ENCODE measurements around the gene PPP2R1B. TPM values are rescaled to one million over a fixed set of nuclear protein-coding genes. Genes with fewer than 3 reads are reported as not detected.

Gene PPP2R1B
- total and polyA plus RNA-seq, 2 of the 8 experiments (the other 6 are each of a cell fraction or from before 2014, with no cell fraction given): 25.8 to 87.0 TPM

DNA sequence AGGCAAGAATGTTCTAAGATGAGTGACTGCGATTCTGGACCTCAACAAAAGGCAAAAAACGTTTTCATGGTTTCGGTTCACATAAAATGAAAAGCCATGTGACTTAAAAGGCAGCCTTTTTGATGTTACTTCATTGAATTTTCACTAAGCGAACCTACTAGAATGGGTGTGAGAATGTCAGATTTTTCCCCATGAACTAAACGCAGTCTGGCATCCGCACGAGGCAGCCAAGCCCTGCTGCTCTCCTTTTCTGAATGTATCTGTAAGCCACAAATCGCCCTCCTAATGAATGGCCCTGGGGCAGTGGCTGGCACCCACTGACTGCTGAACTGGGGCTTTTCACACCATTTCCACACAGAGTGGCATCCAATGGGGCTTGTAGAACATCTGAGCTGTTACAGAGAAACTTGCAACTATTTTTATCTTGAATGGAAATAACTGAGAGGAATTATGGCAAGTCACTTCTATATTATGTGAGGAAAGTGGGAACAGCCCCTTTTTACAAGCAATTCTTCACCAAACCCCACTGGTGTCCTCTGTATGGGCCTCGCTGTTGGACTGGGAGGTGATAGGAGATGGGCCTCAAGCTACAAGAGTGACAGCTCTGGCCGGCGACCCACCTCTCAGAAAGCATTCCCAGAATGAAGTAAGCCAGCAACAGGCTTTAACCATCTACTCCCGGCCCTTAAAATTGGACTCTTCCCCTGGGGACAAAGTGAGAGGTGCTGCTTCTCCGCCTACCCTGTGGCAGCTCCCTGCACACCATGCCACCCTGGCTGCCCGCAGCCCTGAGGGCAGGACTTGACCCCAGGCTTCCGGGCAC lies 29.4 kb downstream of the PPP2R1B start:
- H3K27me3 ChIP-seq (replicated peaks in 1 of 4; ENCODE audit: control insufficient read depth in 3 of 4, extremely low read depth in 1 of 4, insufficient read depth in 3 of 4, low read length in 3 of 4): no peaks in the 10 kb centered on the region
- FAIRE-seq (no peak), DNase-seq (ENCODE audit: low read depth in 1 of 2, low spot score in 2 of 2) (no peak)
- peaks cover 0 to 13% (median 8%) of the 10 kb centered on the region in 4 experiments; a peak in 5 of 8 replicates for H3K36me3 ChIP-seq (ENCODE audit: control insufficient read depth in 2 of 4, insufficient read depth in 4 of 4, low read length in 3 of 4)
- H2BK20ac ChIP-seq (ENCODE audit: low read length): no peak overlapping the region
- WGBS, 2 experiments (ENCODE audit: extremely low coverage in 1 of 2, insufficient coverage in 1 of 2, insufficient read length in 1 of 2, insufficient replicate concordance in 2 of 2, low coverage in 1 of 2, low lambda C conversion rate in 2 of 2, missing lambda C conversion rate in 1 of 2): 92% methylated on average over 13 of the region's 15 CpGs; no CpG with 5 or more reads in 1 of the 2 experiments
- H3K23me2 ChIP-seq (ENCODE audit: low read depth, low read length): no peaks in the 10 kb centered on the region
- no peak overlapping the region for H3K56ac ChIP-seq (replicated peaks; ENCODE audit: insufficient read length, low read depth, low read length)
- H3K9me3 ChIP-seq (ENCODE audit: insufficient read depth in 2 of 2, low read depth in 1 of 2, low read length in 1 of 2): no peaks in the 10 kb centered on the region
- no peak overlapping the region for H2BK12ac ChIP-seq (ENCODE audit: low read depth, low read length)
- no peak overlapping the region for H3K27ac ChIP-seq (ENCODE audit: low read depth, low read length)
- H3K4me3 ChIP-seq (ENCODE audit: extremely low read depth in 1 of 4, insufficient read depth in 2 of 4, low read depth in 3 of 4, low read length in 4 of 4): no peak overlapping the region
- H3K4me1 ChIP-seq (replicated peaks in 1 of 4; ENCODE audit: control insufficient read depth in 3 of 4, insufficient read depth in 4 of 4, low read length in 3 of 4): peaks cover 0 to 12% (median 5%) of the 10 kb centered on the region in 4 experiments; a peak in 5 of 7 replicates
- H4K5ac ChIP-seq (ENCODE audit: insufficient read length, low read depth, low read length): no peak overlapping the region
- H2AK5ac ChIP-seq (ENCODE audit: low read depth, low read length): no peak overlapping the region
- TF ChIP-seq TEAD4 (IDR thresholded peaks at IDR 0.05; ENCODE audit: low read depth, low read length): no peak
- TF ChIP-seq SRF (IDR thresholded peaks at IDR 0.05; ENCODE audit: low read depth, low read length): no peak
- TF ChIP-seq SIRT6 (IDR thresholded peaks at IDR 0.05; ENCODE audit: low read length): no peak
- H3K23ac ChIP-seq (ENCODE audit: insufficient read length): no peak overlapping the region
- no peak overlapping the region; a peak in 1 of 7 replicates for H3K9ac ChIP-seq (replicated peaks in 1 of 4; ENCODE audit: extremely low read depth in 1 of 4, low read depth in 3 of 4, low read length in 3 of 4)
- POLR2A ChIA-PET (ENCODE audit: partially characterized antibody): interaction anchor here (0.5 to 3.6 kb wide), 5 partner anchors 8 to 436 kb away, joined by 3 to 19 read pairs (median 4); partner anchors contain the start of gene PPP2R1B
- no peak overlapping the region for H3K18ac ChIP-seq (ENCODE audit: extremely low read depth, low read length)
- H2BK5ac ChIP-seq (ENCODE audit: low read depth, low read length): no peak overlapping the region
- no peak overlapping the region for H4K91ac ChIP-seq (replicated peaks; ENCODE audit: insufficient read length, low read length)
- H3K14ac ChIP-seq (ENCODE audit: insufficient read length): no peak overlapping the region
- H4K8ac ChIP-seq (ENCODE audit: extremely low read depth, insufficient read depth, low read length): no peak overlapping the region
- no peak overlapping the region for H3K4me2 ChIP-seq (ENCODE audit: insufficient read depth in 1 of 2, low read depth in 2 of 2, low read length in 2 of 2)
- peaks cover 0 to 2% of the 10 kb centered on the region in 2 experiments for H4K20me1 ChIP-seq (replicated peaks in 1 of 2; ENCODE audit: control insufficient read depth in 1 of 2, insufficient read depth in 2 of 2, low read length in 2 of 2)
- H3K79me2 ChIP-seq (ENCODE audit: control insufficient read depth in 1 of 2, insufficient read depth in 2 of 2, low read length in 2 of 2): no peaks in the 10 kb centered on the region
- CTCF ChIA-PET (ENCODE audit: partially characterized antibody): interaction anchor here (0.6 to 1.9 kb wide), 5 partner anchors 12 to 148 kb away, joined by 3 to 6 read pairs (median 3); no protein-coding TSS in a partner anchor
- 0 out of 2 replicates have a peak, but pooled peaks cover 5% of the 10 kb centered on the region for H3K79me1 ChIP-seq (ENCODE audit: low read depth, low read length)
- H2BK120ac ChIP-seq (replicated peaks; ENCODE audit: low read depth, low read length): no peak overlapping the region
- no peak overlapping the region for H3K4ac ChIP-seq (replicated peaks; ENCODE audit: insufficient read length, low read depth, low read length)
- H2BK15ac ChIP-seq (ENCODE audit: low read length): no peak overlapping the region
- no peak overlapping the region for H2AFZ ChIP-seq (ENCODE audit: low read length)

Data from H1 (cell line).